ENCODE data around the gene TBC1D20. TPM values are rescaled to one million over a fixed set of nuclear protein-coding genes. Genes with fewer than 3 reads are reported as not detected.

Gene TBC1D20
- total and polyA plus RNA-seq, 2 of the 4 experiments (the other 2 are of a cell fraction) = 39.1 to 42.8 TPM

DNA sequence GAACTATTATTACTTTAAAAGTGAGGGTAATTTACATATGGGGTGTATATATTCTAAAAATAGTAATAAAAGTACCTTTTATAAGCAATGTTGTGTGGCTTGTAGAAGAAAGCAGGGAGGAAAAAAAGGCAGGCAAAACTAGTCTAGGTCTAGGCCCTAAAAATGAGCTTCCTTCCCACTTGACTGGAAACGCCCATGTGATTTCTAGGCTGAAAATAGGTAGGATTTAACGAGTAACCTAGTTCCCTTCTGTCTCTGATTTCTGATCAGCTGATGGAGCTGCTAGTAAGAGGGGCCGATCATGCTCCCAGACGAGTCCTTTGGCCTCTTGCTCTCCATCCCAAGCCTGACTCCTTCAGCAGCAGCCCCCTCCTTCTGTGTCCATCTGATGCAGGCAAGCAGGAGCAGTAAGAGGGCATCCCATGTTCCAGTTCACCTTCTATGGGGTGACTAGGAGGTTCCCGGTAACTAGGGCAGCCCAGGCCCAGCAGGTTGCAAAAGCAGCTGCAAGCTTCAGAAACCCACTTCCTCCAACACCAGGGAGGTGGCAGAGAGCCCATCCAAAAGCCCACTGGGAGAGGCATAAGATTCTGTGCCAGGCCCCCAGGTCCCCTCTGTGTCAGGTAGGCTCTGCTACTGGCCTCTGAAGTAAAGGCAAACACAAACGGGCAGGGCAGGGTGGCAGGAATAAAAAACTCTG is 24.4 kb downstream of the TBC1D20 start:
- H3K4ac ChIP-seq (ENCODE audit: low read depth, low read length) = no peak overlapping the region

More for the DNA sequence above, 24.4 kb downstream of the TBC1D20 start:
- dilution Hi-C loops (cut with HindIII; ENCODE audit: low sequenced_read_pairs, unreplicated experiment) = no loop called here
- no peaks in the 10 kb centered on the region for H3K4me1 ChIP-seq (ENCODE audit: control insufficient read depth, insufficient read depth, low read length)
- TF ChIP-seq MAZ (IDR thresholded peaks at IDR 0.05; ENCODE audit: borderline replicate concordance, low read depth, low read length) = no peak
- TF ChIP-seq MXI1 (IDR thresholded peaks at IDR 0.05; ENCODE audit: borderline replicate concordance, low read depth, low read length) = no peak
- no peak for TF ChIP-seq BHLHE40 (IDR thresholded peaks at IDR 0.05; ENCODE audit: low read depth, low read length)
- TF ChIP-seq POLR2A (IDR thresholded peaks at IDR 0.05; ENCODE audit: low read depth, low read length) = no peak
- TF ChIP-seq, protein P1, sequence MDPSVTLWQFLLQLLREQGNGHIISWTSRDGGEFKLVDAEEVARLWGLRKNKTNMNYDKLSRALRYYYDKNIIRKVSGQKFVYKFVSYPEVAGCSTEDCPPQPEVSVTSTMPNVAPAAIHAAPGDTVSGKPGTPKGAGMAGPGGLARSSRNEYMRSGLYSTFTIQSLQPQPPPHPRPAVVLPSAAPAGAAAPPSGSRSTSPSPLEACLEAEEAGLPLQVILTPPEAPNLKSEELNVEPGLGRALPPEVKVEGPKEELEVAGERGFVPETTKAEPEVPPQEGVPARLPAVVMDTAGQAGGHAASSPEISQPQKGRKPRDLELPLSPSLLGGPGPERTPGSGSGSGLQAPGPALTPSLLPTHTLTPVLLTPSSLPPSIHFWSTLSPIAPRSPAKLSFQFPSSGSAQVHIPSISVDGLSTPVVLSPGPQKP (IDR thresholded peaks at IDR 0.05; ENCODE audit: borderline replicate concordance, low read depth, low read length) = no peak
- TF ChIP-seq FOS (IDR thresholded peaks at IDR 0.05; ENCODE audit: low read depth, low read length) = no peak
- TF ChIP-seq SMC3 (IDR thresholded peaks at IDR 0.05; ENCODE audit: low read depth, low read length) = no peak
- TF ChIP-seq RAD21 (IDR thresholded peaks at IDR 0.05; ENCODE audit: low read length) = no peak
- TF ChIP-seq, protein P2, sequence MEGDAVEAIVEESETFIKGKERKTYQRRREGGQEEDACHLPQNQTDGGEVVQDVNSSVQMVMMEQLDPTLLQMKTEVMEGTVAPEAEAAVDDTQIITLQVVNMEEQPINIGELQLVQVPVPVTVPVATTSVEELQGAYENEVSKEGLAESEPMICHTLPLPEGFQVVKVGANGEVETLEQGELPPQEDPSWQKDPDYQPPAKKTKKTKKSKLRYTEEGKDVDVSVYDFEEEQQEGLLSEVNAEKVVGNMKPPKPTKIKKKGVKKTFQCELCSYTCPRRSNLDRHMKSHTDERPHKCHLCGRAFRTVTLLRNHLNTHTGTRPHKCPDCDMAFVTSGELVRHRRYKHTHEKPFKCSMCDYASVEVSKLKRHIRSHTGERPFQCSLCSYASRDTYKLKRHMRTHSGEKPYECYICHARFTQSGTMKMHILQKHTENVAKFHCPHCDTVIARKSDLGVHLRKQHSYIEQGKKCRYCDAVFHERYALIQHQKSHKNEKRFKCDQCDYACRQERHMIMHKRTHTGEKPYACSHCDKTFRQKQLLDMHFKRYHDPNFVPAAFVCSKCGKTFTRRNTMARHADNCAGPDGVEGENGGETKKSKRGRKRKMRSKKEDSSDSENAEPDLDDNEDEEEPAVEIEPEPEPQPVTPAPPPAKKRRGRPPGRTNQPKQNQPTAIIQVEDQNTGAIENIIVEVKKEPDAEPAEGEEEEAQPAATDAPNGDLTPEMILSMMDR (conservative IDR thresholded peaks at IDR 0.05; ENCODE audit: low read depth, low read length) = no peak
- no peak for TF ChIP-seq RFX5 (IDR thresholded peaks at IDR 0.05; ENCODE audit: low read depth, low read length)
- TF ChIP-seq CHD1 (IDR thresholded peaks at IDR 0.05; ENCODE audit: low read depth, low read length) = no peak
- TF ChIP-seq MAFK (IDR thresholded peaks at IDR 0.05; ENCODE audit: low read depth, low read length) = no peak
- no peak overlapping the region for H2AK9ac ChIP-seq (replicated peaks; ENCODE audit: low read depth, low read length, poor library complexity)
- H2AK5ac ChIP-seq (ENCODE audit: low read depth, low read length) = no peak overlapping the region
- H2BK15ac ChIP-seq (ENCODE audit: low read depth, low read length) = no peak overlapping the region
- no peak overlapping the region for H2BK5ac ChIP-seq (ENCODE audit: low read depth, low read length, poor library complexity, severe bottlenecking)
- H3K27ac ChIP-seq (ENCODE audit: insufficient read depth, low read length) = no peak overlapping the region
- no peaks in the 10 kb centered on the region for H3K9me3 ChIP-seq (ENCODE audit: control insufficient read depth, insufficient read depth, low read length)
- in situ Hi-C loops (cut with MboI; ENCODE audit: low sequenced_read_pairs) = no loop called here
- CTCF ChIA-PET = no interaction called here
- H3K27me3 ChIP-seq (ENCODE audit: control insufficient read depth, insufficient read depth, low read length) = no peaks in the 10 kb centered on the region
- H4K91ac ChIP-seq (ENCODE audit: insufficient read depth, low read depth, low read length) = no peak overlapping the region
- ATAC-seq (ENCODE audit: low read depth) = no peak
- H3K79me1 ChIP-seq (ENCODE audit: low read depth in 1 of 2, low read length in 2 of 2) = peaks cover 9 to 38% of the 10 kb centered on the region in 2 experiments; a peak in 3 of 4 replicates
- peaks cover 7% of the 10 kb centered on the region; the same call in 1 of the 2 replicates for H3K9me1 ChIP-seq (ENCODE audit: insufficient read depth, low read length)
- no peak overlapping the region for H3K9ac ChIP-seq (ENCODE audit: low read depth, low read length)
- H3K4me3 ChIP-seq (ENCODE audit: insufficient read depth, low read depth, low read length) = no peak overlapping the region
- no peak overlapping the region for H4K8ac ChIP-seq (ENCODE audit: low read depth in 2 of 2, low read length in 2 of 2)
- H2AFZ ChIP-seq (replicated peaks; ENCODE audit: low read length, poor library complexity) = no peak overlapping the region
- H2BK120ac ChIP-seq (ENCODE audit: low read depth, low read length) = no peak overlapping the region
- peaks cover 11% of the 10 kb centered on the region; the same call in 1 of the 2 replicates for H4K20me1 ChIP-seq (ENCODE audit: insufficient read depth, low read length)
- H3K56ac ChIP-seq (ENCODE audit: extremely low read depth, insufficient read depth, low read length) = no peak overlapping the region
- intact Hi-C loops (cut with micrococcal nuclease) = no loop called here
- H3K4me2 ChIP-seq (ENCODE audit: low read depth, low read length) = no peak overlapping the region
- WGBS, 2 experiments (ENCODE audit: extremely low coverage in 2 of 2, insufficient read length in 1 of 2) = no CpG with 5 or more reads among the region's 6 CpGs
- no peak for DNase-seq
- no peak overlapping the region for H2BK20ac ChIP-seq (ENCODE audit: low read depth, low read length)
- no peak overlapping the region for H3K18ac ChIP-seq (ENCODE audit: low read depth, low read length)
- H3K14ac ChIP-seq (replicated peaks; ENCODE audit: low read depth, low read length) = no peak overlapping the region
- BruUV-seq (replicated peaks) = no TSS peak
- H3K23ac ChIP-seq (ENCODE audit: low read depth, low read length) = no peak overlapping the region
- no peak overlapping the region for H4K5ac ChIP-seq (ENCODE audit: low read depth, low read length)
- POLR2A ChIA-PET (ENCODE audit: unreplicated experiment) = no interaction called here
- H3K36me3 ChIP-seq (ENCODE audit: control insufficient read depth, insufficient read depth, low read length) = peaks cover 72% of the 10 kb centered on the region

Data from IMR-90 (cell line).